ENCODE measurements around the gene CHIT1. TPM values are rescaled to one million over a fixed set of nuclear protein-coding genes. Genes with fewer than 3 reads are reported as not detected.

The CHIT1 gene
- total and polyA plus RNA-seq, 4 donors, result 0.56 to 16.4 (median 1.7) TPM

GRCh38 chr1:203173566-203173965, 55.9 kb downstream of the CHIT1 start:
- H3K4me3 ChIP-seq (ENCODE audit: low read length in 2 of 2), result no peak overlapping the region
- no peaks in the 10 kb centered on the region for H3K9me3 ChIP-seq (ENCODE audit: control insufficient read depth, low read length)
- WGBS, 2 donors, result 85 to 87% methylated on average over 5 of the region's 5 CpGs
- DNase-seq (peak in 1 of 2 donors; percentile 46), ATAC-seq (ENCODE audit: low FRiP score) (no peak)
- no peaks in the 10 kb centered on the region for H3K36me3 ChIP-seq (ENCODE audit: control insufficient read depth in 1 of 2, insufficient read depth in 2 of 2, low read length in 1 of 2)
- no peaks in the 10 kb centered on the region for H3K4me1 ChIP-seq (ENCODE audit: control insufficient read depth in 1 of 2, insufficient read depth in 2 of 2, low read length in 2 of 2)
- intact Hi-C loops (cut with DNase I), result loop anchor here (5.0 kb wide), 2 partner anchors 131 to 136 kb away; no protein-coding TSS in a partner anchor
- no peaks in the 10 kb centered on the region for H3K27me3 ChIP-seq (ENCODE audit: control insufficient read depth in 1 of 2, insufficient read depth in 2 of 2, low read length in 1 of 2)
- H3K27ac ChIP-seq (ENCODE audit: low read depth in 1 of 2, low read length in 2 of 2), result no peak overlapping the region

DNA sequence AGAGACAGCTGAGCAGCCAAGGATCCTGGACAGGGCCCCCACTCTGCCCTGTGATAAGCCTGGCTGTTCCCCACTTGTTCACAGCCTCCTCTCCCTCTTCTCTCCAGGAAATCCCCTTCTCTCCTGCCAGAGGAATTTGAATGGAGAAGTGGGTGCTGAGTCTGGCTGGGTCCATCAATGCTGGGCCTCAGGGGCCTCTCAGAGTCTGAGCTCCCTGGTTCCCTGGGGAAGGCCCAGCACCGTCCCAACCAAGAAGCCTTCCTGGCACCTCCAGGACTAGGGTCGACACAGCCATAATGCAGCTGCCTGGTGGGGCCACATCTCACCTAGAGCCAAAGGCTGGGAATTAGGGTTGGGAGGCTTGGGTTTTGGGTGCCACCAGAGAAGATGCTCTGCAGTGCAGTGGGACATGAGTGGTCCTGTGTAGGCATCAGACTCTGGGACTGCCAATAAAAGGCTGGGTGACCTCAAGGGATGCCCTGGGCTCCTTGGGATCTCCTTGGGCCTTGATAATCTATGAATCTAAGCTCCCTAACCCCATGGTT, 56.4 kb downstream of the CHIT1 start:
- H3K4me3 ChIP-seq (ENCODE audit: low read length in 2 of 2), result no peak overlapping the region
- intact Hi-C loops (cut with DNase I), result loop anchor here (5.0 kb wide), 2 partner anchors 131 to 136 kb away; no protein-coding TSS in a partner anchor
- no peaks in the 10 kb centered on the region for H3K27me3 ChIP-seq (ENCODE audit: control insufficient read depth in 1 of 2, insufficient read depth in 2 of 2, low read length in 1 of 2)
- DNase-seq (peak in 1 of 2 donors; percentile 40), ATAC-seq (ENCODE audit: low FRiP score) (no peak)
- no peaks in the 10 kb centered on the region for H3K4me1 ChIP-seq (ENCODE audit: control insufficient read depth in 1 of 2, insufficient read depth in 2 of 2, low read length in 2 of 2)
- no peaks in the 10 kb centered on the region for H3K9me3 ChIP-seq (ENCODE audit: control insufficient read depth, low read length)
- no peak overlapping the region for H3K27ac ChIP-seq (ENCODE audit: low read depth in 1 of 2, low read length in 2 of 2)
- H3K36me3 ChIP-seq (ENCODE audit: control insufficient read depth in 1 of 2, insufficient read depth in 2 of 2, low read length in 1 of 2), result no peaks in the 10 kb centered on the region
- WGBS, 2 donors, result 82 to 84% methylated on average over 2 of the region's 2 CpGs

GRCh38 chr1:203172184-203173010, 57.1 kb downstream of the CHIT1 start:
- H3K4me1 ChIP-seq (ENCODE audit: control insufficient read depth in 1 of 2, insufficient read depth in 2 of 2, low read length in 2 of 2), result no peaks in the 10 kb centered on the region
- no peaks in the 10 kb centered on the region for H3K27me3 ChIP-seq (ENCODE audit: control insufficient read depth in 1 of 2, insufficient read depth in 2 of 2, low read length in 1 of 2)
- H3K4me3 ChIP-seq (ENCODE audit: low read length in 2 of 2), result no peak overlapping the region
- intact Hi-C loops (cut with DNase I), result loop anchor here (5.0 kb wide), 2 partner anchors 130 to 135 kb away; no protein-coding TSS in a partner anchor
- WGBS, 2 donors, result 54 to 62% methylated on average over 7 to 8 of the region's 8 CpGs
- no peak overlapping the region for H3K27ac ChIP-seq (ENCODE audit: low read depth in 1 of 2, low read length in 2 of 2)
- peak; percentile 66 to 82 for DNase-seq
- no peaks in the 10 kb centered on the region for H3K36me3 ChIP-seq (ENCODE audit: control insufficient read depth in 1 of 2, insufficient read depth in 2 of 2, low read length in 1 of 2)
- H3K9me3 ChIP-seq (ENCODE audit: control insufficient read depth, low read length), result no peaks in the 10 kb centered on the region
- ATAC-seq (ENCODE audit: low FRiP score), result no peak

GRCh38 chr1:203171341-203172183, 57.9 kb downstream of the CHIT1 start:
- H3K9me3 ChIP-seq (ENCODE audit: control insufficient read depth, low read length), result no peaks in the 10 kb centered on the region
- ATAC-seq (ENCODE audit: low FRiP score) (no peak), DNase-seq (peak in 1 of 2 donors; percentile 71)
- intact Hi-C loops (cut with DNase I), result loop anchor here (5.0 kb wide), 2 partner anchors 129 to 134 kb away; no protein-coding TSS in a partner anchor
- no peaks in the 10 kb centered on the region for H3K36me3 ChIP-seq (ENCODE audit: control insufficient read depth in 1 of 2, insufficient read depth in 2 of 2, low read length in 1 of 2)
- WGBS, 2 donors, result 94% methylated on average over 22 of the region's 22 CpGs
- H3K4me3 ChIP-seq (ENCODE audit: low read length in 2 of 2), result no peak overlapping the region
- H3K27me3 ChIP-seq (ENCODE audit: control insufficient read depth in 1 of 2, insufficient read depth in 2 of 2, low read length in 1 of 2), result no peaks in the 10 kb centered on the region
- H3K27ac ChIP-seq (ENCODE audit: low read depth in 1 of 2, low read length in 2 of 2), result no peak overlapping the region
- no peaks in the 10 kb centered on the region for H3K4me1 ChIP-seq (ENCODE audit: control insufficient read depth in 1 of 2, insufficient read depth in 2 of 2, low read length in 2 of 2)

DNA sequence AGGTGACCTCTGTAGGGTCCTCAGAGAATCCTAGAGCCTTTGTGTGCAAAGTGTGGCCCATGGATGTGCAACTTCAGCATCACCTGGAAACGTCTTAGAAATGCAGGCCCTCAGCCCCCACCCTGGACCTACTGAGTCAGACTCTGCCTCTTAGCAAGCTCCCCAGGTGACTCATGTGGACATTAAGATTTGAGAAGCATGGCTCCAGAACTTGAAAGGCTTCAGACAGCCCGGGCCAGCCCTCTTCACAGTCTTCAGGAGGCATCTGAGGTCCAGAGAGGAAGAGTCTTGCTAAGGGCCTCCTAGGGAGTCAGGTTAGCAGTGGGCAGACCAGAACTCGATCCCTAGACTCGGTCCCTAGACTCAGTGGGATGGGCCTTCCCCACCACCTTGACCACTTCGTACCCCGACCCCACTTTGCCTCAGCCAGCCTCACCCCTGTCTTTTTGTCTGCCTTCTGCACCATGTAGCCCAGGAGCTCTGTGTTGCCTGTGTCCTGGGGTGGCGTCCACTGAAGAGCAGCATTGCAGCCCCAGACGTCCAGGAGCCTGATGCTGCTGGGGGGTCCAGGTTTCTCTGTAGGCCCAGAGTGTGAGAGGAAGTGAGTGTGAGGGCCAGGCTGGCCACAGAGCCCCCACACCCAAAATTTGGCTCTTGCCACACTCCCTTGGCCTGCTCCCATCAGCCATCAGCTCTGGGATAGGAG, 58.7 kb downstream of the CHIT1 start:
- no peaks in the 10 kb centered on the region for H3K9me3 ChIP-seq (ENCODE audit: control insufficient read depth, low read length)
- ATAC-seq (ENCODE audit: low FRiP score), result no peak
- WGBS, 2 donors, result 81 to 85% methylated on average over 8 of the region's 8 CpGs
- H3K27me3 ChIP-seq (ENCODE audit: control insufficient read depth in 1 of 2, insufficient read depth in 2 of 2, low read length in 1 of 2), result no peaks in the 10 kb centered on the region
- peak in 1 of 2 donors; percentile 34 for DNase-seq
- no peak overlapping the region for H3K4me3 ChIP-seq (ENCODE audit: low read length in 2 of 2)
- H3K36me3 ChIP-seq (ENCODE audit: control insufficient read depth in 1 of 2, insufficient read depth in 2 of 2, low read length in 1 of 2), result no peaks in the 10 kb centered on the region
- no peaks in the 10 kb centered on the region for H3K4me1 ChIP-seq (ENCODE audit: control insufficient read depth in 1 of 2, insufficient read depth in 2 of 2, low read length in 2 of 2)
- H3K27ac ChIP-seq (ENCODE audit: low read depth in 1 of 2, low read length in 2 of 2), result no peak overlapping the region
- intact Hi-C loops (cut with DNase I), result loop anchor here (5.0 kb wide), 2 partner anchors 128 to 133 kb away; no protein-coding TSS in a partner anchor

DNA sequence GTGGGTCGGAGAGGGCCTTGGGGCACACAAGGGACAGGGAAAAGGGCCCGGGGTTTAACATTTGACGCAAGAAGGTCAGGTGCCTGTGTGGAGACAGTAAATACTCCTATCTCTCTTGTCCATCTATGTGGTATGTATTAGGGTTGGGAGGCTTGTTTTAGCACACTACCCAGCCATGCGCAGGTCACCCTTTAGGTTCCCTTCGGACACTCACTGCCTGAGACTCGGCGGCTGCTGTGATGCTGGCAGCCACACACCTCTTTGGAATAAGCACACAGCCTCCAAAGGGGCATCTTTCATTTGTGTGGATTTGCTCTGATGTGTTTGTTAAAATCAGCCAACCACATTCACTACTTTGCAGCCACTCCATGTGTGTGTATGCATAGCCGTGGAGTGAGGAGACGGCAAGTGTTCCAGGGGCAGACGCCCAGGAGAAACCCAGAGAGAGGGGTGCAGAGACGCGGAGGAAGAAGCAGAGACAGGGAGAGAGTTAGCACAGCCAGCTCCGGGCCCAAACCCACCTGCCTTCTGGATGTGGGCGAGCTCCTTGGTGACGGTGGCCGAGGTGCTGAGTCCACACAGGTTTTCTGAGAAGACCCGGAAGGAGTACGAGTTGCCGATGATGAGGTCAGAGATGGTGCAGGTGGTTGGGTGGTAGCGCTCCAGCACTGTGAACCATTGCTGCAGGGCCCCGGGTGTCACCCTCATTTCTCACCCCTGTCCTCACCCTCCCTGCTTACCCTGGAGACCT, 59.5 kb downstream of the CHIT1 start:
- intact Hi-C loops (cut with DNase I), result loop anchor here (5.0 to 10.0 kb wide), 3 partner anchors 45 to 133 kb away; no protein-coding TSS in a partner anchor
- no peak for ATAC-seq (ENCODE audit: low FRiP score)
- H3K36me3 ChIP-seq (ENCODE audit: control insufficient read depth in 1 of 2, insufficient read depth in 2 of 2, low read length in 1 of 2), result no peaks in the 10 kb centered on the region
- H3K4me1 ChIP-seq (ENCODE audit: control insufficient read depth in 1 of 2, insufficient read depth in 2 of 2, low read length in 2 of 2), result no peaks in the 10 kb centered on the region
- peak in 1 of 2 donors; percentile 70 for DNase-seq
- no peak overlapping the region for H3K27ac ChIP-seq (ENCODE audit: low read depth in 1 of 2, low read length in 2 of 2)
- no peak overlapping the region for H3K4me3 ChIP-seq (ENCODE audit: low read length in 2 of 2)
- 87 to 89% methylated on average over 21 of the region's 21 CpGs for WGBS, 2 donors
- H3K27me3 ChIP-seq (ENCODE audit: control insufficient read depth in 1 of 2, insufficient read depth in 2 of 2, low read length in 1 of 2), result no peaks in the 10 kb centered on the region
- no peaks in the 10 kb centered on the region for H3K9me3 ChIP-seq (ENCODE audit: control insufficient read depth, low read length)

- Histone ChIP-seq H3K4me1 (ENCODE audit: control insufficient read depth in 1 of 2, insufficient read depth in 2 of 2, low read length in 2 of 2) (no peaks in the 10 kb centered on the region), H3K27me3 (ENCODE audit: control insufficient read depth in 1 of 2, insufficient read depth in 2 of 2, low read length in 1 of 2) (no peaks in the 10 kb centered on the region), H3K4me3 (ENCODE audit: low read length in 2 of 2) (no peak overlapping the region), H3K27ac (ENCODE audit: low read depth in 1 of 2, low read length in 2 of 2) (no peak overlapping the region), H3K9me3 (ENCODE audit: control insufficient read depth, low read length) (no peaks in the 10 kb centered on the region), H3K36me3 (ENCODE audit: control insufficient read depth in 1 of 2, insufficient read depth in 2 of 2, low read length in 1 of 2) (no peaks in the 10 kb centered on the region)
- peak in 1 of 2 donors; percentile 31 for DNase-seq
- intact Hi-C loops (cut with DNase I), result loop anchor here in 1 of 2 donors (10.0 kb wide), 1 partner anchor 46 kb away; no protein-coding TSS in a partner anchor
- no peak for ATAC-seq (ENCODE audit: low FRiP score)
- 88 to 94% methylated on average over 9 of the region's 9 CpGs for WGBS, 2 donors
These were observed 60.5 kb downstream of the CHIT1 start for GRCh38 chr1:203168991-203169390.

Measured in aorta (tissue), 5 donors.